NCI-H446 treated with DMSO at 0.1 percent for 48 hours (cell line): ENCODE results near the gene RAB1A.

Source experiments
- DNase-seq: peaks from one replicate; lab custom pipeline; 2025; lab: John Stamatoyannopoulos, UW

The RAB1A gene

GRCh38 chr2:65061146-65061909 lies 68.6 kb downstream of the RAB1A start:
- no peak for DNase-seq

GRCh38 chr2:65059071-65059470 lies 70.8 kb downstream of the RAB1A start:
- DNase-seq, result no peak

DNA sequence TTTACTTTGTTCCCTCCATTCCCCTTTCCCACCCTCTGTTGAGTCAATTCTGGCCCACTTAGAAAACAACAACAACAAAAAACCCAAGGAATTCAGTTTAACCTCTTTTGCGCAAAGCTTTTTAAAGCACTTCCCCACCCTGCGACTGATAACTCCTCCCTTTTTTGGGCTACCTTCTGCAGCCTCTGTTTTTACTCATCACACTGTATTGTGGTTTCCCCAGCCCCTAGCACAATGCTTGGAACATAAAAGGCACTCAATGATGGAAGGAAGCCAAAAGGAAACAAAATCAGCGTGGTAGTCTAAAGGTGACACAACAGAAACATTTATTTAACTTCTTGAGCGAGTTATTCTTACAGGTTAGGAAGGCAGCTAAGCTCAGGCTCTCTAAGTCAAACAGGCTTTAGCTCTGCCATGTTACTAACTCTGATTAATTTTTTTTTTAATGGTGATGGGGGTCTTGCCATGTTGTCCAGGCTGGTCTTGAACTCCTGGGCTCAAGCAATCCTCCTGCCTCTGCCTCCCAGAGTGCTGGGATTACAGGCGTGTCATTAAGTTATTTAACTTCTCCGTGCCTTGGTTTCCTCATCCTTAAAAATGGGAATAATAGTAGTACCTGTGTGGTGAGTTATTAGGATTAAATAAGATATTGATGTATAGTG lies 72.4 kb downstream of the RAB1A start:
- DNase-seq, result no peak

- no peak for DNase-seq
Observed at GRCh38 chr2:65057054-65057375, 72.9 kb downstream of the RAB1A start.

DNA sequence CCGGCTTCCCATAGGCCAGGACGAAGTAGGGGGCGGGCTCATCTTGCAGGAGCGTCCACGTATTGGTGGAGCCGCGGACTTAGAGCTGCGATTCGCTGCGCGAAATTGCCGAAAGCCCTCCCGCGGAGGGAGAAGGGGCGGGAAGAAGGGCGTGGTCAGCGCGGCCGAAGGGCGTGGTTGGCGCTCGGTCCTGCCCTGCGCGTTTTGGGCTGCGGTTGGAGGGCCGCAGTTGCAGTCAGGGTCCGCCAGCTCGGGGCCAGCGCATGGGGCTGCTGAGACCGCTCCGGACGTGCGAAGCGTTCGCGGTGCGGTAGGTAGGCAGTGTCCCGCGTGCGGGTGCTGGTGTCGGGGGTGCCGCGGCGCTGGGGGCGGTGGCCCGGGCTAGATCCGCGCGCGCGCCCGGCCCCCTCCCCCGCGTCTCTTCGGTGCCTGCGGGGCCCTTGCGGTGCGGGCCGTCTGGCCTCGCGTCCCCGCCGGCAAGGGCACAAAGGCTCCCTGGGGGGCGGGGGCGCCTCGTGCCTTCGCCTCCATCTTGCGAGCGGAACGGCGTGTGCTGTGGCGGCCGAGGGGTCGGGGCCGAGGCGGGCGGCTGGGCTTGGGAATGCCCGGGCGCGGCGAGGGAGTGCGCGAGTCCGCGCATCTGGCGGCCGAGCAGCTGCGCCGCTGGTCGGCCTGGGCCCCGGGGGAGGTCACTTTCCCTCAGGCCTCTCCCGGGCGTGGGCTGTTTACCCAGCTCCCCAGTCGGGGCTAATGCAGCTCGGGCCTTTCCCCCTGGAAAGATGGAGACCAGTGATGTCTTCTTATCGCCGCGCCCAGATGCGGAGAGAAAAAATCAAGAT lies 73.5 kb downstream of the RAB1A start, which contains the start of gene CEP68:
Gene CEP68, plus strand, starts transcription at position 202 of the 839 bp plus-strand sequence. CDS start 13,029 bp downstream, outside the sequence.
- DNase-seq, result peak; percentile 93

GRCh38 chr2:65055422-65056214 lies 74.3 kb downstream of the RAB1A start:
- no peak for DNase-seq

- no peak for DNase-seq
Observed at GRCh38 chr2:65054749-65055421, 75.0 kb downstream of the RAB1A start.

DNA sequence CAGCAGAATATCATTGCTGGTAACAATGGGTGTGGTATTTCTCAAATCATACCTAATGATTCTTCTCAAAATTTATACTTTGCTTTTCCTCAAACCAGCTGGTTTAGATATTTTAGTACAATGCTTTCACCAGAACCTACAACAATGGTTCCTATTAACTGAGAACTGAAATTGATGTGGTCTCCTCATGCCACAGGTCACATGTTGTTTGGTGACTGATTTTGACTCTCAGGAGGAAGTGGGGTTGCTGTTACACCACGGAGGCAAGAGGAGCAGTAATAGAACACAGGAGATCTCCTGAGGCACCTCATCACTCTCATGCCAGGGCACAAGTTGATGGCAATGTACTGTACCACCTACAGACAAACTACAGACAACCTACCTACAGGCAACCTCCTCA lies 76.7 kb downstream of the RAB1A start:
- no peak for DNase-seq

DNA sequence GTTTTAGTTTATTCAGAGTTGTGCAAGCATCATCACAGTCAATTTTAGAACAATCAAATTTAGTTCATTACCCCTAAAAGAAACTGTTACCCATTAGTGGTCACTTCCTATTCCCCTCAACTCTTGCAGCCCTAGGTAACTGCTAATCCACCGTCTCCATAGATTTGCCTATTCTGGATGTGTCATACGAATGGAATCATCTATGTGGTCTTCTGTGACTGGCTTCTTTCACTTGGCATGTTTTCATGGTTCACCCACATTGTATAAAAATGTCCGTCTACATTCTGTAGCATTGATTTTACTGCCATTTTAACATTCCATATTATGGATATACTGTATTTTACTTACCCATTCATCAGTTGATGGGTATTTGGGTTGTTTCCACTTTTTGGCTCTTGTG lies 79.0 kb downstream of the RAB1A start:
- DNase-seq, result no peak

DNA sequence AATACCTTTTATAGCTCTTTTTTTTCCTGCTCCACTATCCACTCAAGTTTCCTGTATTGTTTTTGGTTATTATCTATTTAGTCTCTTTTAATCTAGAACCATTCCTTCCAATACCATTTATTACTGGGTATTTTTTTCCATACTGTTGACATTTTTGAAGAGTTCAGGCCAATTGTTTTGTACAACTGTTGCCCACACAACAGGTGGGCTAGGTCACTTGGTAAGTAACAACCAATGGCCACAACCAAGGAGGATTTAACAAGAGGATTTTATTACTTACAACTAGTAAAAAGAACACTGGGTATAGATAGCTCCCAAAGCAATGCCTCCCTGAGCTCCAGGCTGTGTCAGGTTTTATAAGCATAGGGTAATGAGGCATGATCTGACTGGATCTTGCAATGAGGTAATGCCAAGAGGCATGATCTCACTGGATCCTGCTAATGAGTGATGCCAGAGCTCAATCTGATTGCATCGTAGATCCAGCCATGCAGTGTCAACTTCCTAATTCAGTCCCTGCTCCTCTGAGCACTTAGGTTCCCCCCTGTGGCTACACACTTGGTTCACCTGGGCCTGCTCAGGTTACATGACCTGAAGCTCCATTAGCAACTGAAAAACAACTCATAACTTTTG lies 80.8 kb downstream of the RAB1A start:
- DNase-seq, result no peak

DNA sequence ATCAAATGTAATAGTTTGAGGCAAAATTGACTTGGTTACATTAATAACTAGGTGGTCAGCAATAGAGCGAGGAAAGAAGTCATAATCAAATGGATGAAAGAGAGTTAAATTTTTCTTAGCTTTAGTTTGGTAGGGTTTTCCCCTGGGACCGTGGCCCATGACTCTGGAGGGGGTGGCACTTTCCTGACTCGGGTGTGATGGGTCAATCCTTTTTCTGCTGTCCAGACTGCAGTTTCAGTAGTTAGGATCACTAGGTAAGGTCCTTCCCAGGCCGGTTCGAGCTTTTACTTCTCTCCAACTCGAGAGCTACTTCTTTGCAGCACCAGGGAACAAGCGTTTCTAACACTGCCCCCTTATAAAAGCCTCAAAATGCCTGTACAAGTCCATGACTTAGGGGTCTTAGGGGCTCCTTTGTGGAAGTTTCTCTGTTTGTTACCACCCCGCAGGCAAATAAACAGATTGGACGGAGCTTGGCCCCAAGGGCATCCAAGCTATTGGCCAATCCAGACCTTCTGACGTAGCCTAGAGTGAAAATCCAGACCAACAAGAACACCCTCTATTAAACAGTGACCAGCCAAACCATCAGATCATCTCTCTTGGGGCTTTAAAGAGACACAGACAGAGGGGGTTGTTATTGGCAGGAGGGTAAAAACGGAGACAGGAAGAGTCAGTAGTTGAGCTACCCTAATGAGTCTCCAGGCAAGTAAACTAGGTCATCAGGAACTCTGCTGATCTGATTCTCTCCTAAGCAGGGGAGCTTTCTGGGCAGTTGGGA lies 83.1 kb downstream of the RAB1A start:
- no peak for DNase-seq

GRCh38 chr2:65045651-65046050 lies 84.3 kb downstream of the RAB1A start:
- DNase-seq, result no peak

DNA sequence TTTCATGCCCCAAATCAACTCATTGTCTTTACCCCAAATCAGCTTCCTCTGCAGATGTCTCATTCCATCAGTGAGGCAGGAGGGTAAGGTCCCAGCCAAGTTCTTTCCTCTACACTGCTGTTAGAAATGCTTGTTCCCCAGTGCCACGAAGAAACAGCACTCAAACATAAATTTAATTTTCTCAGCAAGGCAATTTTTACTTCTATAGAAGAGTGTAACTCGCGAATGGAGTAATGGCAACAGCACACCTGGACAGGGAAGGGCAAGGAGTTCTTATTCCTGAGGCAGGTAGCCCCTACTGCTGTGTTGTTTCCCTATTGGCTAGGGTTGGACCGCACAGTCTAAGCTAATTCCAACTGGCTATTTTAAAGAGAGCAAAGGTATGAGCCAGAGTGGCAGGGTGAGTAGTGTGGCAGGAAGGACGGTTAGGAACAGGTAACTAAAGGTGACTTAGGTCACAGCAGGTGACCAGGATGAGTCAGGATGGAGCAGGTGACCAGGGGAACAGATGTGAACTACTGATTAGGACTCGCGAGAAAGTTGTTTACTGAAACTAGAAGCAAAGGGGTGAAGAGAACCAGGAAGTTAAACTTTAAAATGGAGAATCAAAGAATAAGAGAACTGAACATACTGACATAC lies 85.7 kb downstream of the RAB1A start:
- DNase-seq, result no peak

- no peak for DNase-seq
Observed at GRCh38 chr2:65043001-65043400, 86.9 kb downstream of the RAB1A start.

- DNase-seq, result peak; percentile 49
Observed at GRCh38 chr2:65040400-65041261, 89.3 kb downstream of the RAB1A start.

- no peak for DNase-seq
Observed at GRCh38 chr2:65039640-65040039, 90.3 kb downstream of the RAB1A start.

DNA sequence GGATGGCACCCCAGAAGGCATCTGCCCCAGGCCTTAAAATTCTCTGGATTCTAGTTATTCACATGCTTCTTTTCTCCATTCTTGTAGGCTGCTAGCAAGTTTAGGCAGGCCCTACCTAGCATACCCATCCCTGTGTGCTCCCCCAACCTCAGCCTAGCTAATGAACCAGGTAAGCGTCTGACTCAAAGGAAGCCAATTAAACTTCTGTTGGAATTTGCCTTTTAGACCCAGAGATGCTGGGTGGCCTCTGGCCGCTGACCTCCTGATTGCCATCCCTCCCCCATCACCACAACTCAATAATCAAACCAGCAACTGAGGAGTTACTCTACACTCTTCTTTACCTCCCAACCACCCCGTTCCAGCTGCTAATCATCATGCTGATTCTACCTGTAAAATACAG lies 92.7 kb downstream of the RAB1A start:
- no peak for DNase-seq
